GM20000 (cell line): ENCODE measurements around the gene SMARCAL1.

ENCODE experiments used
- DNase-seq: peaks from one replicate; pipeline ENCODE4 v3.0.0; 2012; ENCODE audit warnings: low spot score
- TF ChIP-seq, protein P1 (sequence below): IDR thresholded peaks from 2 replicates; pipeline ENCODE4 v1.5.1; 2012; ENCODE audit warnings: mild to moderate bottlenecking, control low read depth; ENCODE audit errors: extremely low read depth, missing control alignments

SMARCAL1 gene

DNA sequence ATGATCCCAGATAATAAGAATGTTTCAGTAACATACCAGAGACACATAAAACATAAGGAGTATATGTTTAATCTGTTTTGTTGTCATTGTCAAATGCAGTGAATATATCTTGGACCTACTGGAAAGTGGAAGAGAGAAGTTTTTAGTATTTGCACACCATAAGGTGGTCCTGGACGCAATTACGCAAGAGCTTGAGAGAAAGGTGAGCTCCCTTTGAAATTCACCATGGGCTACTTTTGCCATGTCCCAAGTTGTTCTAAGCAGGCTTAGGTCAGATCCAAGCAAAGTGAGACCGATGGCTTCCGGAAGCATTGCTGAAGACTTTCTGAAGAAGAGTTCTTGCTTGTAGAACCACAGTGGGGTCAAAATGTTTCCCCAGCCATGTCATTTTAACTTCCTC lies 55.6 kb downstream of the SMARCAL1 start:
- no peak for DNase-seq
- TF ChIP-seq, protein P1, sequence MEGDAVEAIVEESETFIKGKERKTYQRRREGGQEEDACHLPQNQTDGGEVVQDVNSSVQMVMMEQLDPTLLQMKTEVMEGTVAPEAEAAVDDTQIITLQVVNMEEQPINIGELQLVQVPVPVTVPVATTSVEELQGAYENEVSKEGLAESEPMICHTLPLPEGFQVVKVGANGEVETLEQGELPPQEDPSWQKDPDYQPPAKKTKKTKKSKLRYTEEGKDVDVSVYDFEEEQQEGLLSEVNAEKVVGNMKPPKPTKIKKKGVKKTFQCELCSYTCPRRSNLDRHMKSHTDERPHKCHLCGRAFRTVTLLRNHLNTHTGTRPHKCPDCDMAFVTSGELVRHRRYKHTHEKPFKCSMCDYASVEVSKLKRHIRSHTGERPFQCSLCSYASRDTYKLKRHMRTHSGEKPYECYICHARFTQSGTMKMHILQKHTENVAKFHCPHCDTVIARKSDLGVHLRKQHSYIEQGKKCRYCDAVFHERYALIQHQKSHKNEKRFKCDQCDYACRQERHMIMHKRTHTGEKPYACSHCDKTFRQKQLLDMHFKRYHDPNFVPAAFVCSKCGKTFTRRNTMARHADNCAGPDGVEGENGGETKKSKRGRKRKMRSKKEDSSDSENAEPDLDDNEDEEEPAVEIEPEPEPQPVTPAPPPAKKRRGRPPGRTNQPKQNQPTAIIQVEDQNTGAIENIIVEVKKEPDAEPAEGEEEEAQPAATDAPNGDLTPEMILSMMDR, result no peak

DNA sequence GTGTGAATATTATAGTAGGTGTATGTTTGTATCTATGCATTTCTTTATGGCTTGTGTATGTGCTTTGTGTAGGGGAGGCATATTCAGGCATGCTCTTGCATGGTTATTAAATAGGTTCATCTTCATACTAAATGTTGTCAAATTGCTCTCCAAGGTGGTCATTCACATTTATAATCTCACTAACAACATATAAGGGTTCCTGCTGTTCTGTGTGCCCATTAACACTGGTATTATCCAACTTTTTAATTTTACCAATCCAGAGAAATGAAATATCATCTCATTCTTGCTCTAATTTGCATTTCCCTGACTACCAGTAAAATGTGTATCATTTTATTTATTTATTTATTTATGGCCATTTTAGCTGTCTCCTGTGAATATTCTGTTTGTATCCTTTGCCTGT lies 57.4 kb downstream of the SMARCAL1 start:
- DNase-seq, result no peak
- TF ChIP-seq, protein P1, result no peak

DNA sequence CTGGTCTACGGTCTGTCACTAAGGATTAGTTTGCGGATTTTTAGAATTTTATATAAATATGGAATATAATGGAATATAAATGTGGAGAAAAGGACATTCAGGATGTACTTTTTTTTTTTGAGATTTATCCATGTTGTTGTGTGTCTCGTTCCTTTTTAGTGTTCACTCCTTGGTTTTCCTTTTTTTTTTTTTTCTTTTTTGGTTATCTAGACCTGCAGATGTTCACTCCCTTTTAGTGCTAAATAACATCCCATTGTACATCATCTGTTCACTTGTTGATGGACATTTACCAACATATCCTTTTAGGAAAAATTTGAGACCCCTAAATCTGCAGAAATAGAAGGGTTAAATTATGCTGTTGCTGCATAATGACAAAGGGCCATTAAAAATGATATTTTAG lies 60.9 kb downstream of the SMARCAL1 start:
- TF ChIP-seq, protein P1, result no peak
- DNase-seq, result no peak

DNA sequence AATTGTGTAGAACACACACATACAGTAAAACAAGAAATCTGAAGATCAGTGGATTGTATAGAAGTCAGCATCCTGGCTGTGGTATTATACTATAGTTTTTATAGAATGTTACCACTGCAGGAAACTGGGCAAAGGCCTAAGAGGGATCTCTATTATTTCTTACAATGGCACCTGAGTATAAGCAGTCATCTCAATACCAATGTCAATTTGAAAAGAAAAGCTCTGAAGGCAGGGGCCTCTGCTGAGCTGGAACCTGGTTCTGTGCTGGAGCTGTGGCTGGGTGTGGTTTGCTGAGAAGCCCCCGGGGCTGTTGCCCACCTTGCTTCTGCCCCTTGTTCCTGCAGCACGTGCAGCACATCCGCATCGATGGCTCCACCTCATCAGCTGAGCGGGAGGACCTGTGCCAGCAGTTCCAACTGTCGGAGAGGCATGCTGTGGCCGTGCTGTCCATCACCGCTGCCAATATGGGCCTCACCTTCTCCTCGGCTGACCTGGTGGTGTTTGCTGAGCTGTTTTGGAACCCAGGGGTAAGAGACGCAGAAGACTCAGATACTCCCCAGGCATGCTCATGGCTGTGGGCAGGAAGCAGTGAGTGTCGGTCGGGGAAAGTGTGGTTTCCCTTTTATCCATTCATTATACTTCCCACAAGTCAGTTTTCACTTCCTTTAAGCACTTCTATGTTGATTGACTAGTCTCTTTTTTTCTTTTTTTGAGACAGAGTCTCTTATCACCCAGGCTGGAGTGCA lies 62.8 kb downstream of the SMARCAL1 start:
- TF ChIP-seq, protein P1, result no peak
- peak; percentile 28 for DNase-seq

DNA sequence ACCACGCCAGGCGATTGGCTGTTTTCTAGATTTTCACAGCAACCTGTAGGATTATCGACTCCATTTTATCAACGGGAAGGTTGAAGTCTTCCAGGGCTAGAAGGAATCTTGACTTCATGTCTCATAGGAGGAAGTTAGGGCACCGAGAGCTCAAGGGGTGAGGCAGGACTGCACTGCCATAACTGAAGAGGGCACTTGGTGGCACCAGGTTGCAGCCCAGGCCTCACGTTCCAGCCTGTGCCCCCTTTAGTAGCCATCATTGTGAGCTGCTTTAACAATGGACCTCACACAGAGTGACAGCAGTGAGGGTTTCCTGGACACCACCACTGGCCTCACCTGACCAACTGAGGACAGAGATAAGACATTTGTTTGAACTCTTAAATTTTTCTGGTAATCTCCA lies 63.5 kb downstream of the SMARCAL1 start:
- TF ChIP-seq, protein P1, result no peak
- no peak for DNase-seq

DNA sequence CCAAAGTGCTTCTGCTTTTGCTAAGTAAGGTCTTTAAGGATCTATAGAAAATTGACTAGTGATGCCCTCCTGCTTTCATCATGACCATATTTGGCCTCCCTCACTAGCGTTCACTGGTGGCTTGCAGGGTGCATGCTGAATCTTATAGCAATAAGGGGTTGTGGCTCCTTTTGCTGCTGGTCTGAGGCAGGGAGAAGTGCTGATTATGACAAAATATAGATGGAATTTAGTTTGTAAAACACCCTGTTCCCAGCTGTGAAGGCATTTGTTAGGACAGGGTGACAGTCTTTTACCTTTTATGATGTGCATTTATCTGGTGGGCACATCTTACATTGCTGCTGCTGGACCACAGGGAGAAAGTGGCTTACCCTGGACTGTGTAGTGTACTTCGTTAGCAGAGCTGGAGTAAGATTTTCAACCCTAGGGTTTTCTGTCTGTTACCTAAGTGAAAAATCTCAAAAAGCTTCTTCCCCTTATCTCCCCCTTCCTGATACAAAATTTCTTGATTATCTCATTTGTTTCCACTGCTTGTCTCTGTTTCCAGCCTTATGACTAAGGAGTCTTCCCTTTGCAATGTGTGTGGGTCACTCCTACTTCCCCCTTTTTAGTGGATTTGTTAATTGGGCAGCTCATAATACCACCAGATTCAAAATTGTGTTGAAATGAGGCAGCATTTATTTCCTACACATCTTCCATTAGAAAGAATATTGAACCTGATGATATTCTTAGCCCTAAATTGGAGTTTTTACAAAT lies 65.2 kb downstream of the SMARCAL1 start:
- no peak for DNase-seq
- TF ChIP-seq, protein P1, result no peak

DNA sequence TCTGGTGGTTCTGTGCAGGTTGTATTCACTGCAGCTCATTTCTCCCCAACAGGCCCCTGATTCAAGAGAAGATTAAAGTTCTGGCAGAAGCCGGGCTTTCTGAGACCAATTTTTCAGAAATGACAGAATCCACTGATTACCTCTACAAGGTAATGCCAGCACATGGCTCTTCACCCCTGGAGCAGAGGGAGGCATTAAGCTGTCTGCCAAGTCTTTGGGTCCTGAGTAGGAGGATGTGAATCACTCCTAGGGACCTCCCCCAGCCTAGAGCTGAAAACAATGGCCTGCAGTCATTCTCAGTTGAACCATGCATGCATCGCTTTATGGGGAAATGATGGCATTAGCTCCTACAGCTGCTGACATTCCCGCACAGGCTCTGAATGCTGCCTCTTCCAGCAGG lies 65.9 kb downstream of the SMARCAL1 start:
- TF ChIP-seq, protein P1, result no peak
- no peak for DNase-seq
